HG03025 (cell line): ENCODE data around the gene ANAPC15.
"Not testable (repeated sequence)": the region's sequence is repeated elsewhere in the genome, so short reads cannot be mapped to it uniquely, and the experiment has no call there.

Experiments used
- ATAC-seq: cut with Tn5 transposase; IDR thresholded peaks from one replicate; pipeline ENCODE4 v1.9.1; 2021; ENCODE audit warnings: mild to moderate bottlenecking, moderate library complexity; ENCODE audit not compliant: unreplicated experiment, low FRiP score

Gene ANAPC15

GRCh38 chr11:72112143-72112977, at the start of gene ANAPC15:
Gene ANAPC15, minus strand, starts transcription at chr11:72112695. Its CDS starts 1,419 bp downstream, at chr11:72111276.
- ATAC-seq = peak; percentile 82

DNA sequence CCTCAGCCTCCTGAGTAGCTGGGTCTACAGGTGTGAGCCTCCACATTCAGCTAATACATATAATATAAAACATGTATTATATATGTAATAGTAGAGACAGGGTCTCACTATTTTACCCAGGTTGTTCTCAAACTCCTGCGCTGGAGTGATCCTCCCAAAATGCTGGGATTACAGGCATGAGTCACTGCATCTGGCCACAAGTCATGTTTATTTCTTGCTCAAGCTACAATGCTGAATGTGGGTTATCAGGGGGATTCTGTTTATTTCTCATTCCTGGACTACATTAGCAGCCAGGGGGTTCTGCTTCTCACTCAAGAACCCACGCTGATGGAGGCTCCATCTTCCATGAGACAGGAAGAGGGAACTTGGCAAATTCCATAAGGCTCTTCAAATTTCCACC, 47.8 kb upstream of the ANAPC15 start:
- no peak for ATAC-seq

DNA sequence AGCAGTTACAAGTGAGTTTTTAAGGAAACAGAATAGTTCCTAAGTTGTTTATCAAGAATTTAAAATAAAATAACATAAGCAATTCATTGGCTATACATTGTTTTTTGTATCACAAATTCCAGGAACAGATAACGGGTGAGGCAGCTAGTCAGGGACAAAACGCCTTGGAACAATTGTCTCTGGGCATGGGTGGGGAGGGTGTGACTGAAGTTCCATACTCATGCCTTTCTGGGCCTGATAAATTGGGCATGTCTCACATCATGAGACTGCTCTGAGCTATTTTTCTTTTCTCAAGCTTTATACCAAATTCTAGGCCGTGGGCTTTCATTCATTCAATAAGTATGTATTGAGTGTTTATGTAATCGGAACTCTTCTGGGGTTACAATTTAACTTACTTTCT, 44.6 kb upstream of the ANAPC15 start:
- ATAC-seq = no peak

DNA sequence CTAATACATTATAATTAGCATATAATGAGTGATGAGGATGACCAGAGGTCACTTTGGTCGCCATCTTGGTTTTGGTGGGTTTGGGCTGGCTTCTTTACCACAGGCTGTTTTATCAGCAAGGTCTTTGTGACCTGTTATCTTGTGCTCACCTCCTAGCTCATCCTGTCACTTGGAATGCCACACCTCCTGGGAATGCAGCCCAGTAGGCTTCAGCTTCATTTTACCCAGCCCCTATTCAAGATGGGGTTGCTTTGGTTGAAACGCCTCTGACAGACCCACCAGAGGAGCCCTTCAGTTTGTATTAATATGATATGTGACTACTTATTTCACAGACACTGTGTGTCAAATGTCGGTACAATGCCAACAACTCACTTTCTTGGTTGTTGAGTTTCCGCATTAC, 43.3 kb upstream of the ANAPC15 start:
- ATAC-seq = no peak

DNA sequence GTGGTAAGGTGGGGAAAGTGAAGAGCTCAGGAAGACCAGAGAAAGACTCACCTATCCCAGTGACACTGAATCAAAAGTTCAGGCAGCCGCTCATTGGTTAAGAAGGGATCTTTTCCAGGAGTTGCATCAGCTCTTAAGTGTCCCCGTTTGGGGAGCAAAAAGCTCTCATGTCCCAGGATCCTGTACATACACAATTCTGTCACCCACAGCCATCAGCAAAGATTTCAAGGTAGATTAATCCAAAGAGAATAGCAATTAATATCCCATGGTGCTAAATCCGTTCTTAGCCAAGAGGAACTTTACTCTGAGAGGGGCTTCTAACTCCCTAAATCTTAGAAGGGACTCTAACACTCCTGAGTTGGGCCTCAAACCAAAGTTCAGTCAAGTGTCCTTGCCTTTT, 42.3 kb upstream of the ANAPC15 start:
- no peak for ATAC-seq

- not testable (repeated sequence) for ATAC-seq
These were observed 41.4 kb upstream of the ANAPC15 start for GRCh38 chr11:72153874-72154273.

- no peak for ATAC-seq
These were observed 38.4 kb upstream of the ANAPC15 start for GRCh38 chr11:72150882-72151281.

GRCh38 chr11:72146625-72147024, 34.1 kb upstream of the ANAPC15 start:
- no peak for ATAC-seq

GRCh38 chr11:72144807-72145565, 32.5 kb upstream of the ANAPC15 start:
- no peak for ATAC-seq

GRCh38 chr11:72142543-72142942, 30.0 kb upstream of the ANAPC15 start:
- ATAC-seq = not testable (repeated sequence)

GRCh38 chr11:72142086-72142485, 29.6 kb upstream of the ANAPC15 start:
- not testable (repeated sequence) for ATAC-seq

GRCh38 chr11:72141066-72141465, 28.6 kb upstream of the ANAPC15 start:
- no peak for ATAC-seq

DNA sequence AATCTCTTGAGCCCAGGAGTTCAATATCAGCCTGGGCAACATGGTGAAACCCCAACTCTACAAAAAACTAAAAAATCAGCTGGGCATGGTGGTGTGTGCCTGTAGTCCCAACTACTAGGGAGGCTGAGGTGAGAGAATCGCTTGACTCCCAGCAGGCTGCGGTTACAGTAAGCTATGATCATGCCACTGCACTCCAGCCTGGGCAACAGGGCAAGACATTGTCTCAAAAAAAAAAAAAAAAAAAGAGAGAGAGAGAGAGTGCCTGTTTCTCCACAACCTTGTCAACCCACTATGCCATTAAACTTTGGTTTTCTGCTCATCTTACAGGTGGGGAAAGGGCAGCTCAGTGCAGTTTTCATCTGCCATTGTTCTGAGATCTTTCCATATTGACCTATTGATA, 28.2 kb upstream of the ANAPC15 start:
- ATAC-seq = no peak

DNA sequence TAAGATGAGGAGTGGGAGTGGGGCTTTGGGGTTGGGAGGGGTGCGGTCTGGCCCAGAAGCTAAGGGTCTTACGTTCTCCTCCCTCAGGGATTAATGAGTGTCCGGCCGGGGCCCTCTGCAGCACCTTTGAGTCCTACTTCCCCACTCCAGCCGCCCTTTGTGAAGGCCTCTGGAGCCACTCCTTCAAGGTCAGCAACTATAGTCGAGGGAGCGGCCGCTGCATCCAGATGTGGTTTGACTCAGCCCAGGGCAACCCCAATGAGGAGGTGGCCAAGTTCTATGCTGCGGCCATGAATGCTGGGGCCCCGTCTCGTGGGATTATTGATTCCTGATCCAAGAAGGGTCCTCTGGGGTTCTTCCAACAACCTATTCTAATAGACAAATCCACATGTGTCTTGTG, 27.0 kb upstream of the ANAPC15 start:
- no peak for ATAC-seq

DNA sequence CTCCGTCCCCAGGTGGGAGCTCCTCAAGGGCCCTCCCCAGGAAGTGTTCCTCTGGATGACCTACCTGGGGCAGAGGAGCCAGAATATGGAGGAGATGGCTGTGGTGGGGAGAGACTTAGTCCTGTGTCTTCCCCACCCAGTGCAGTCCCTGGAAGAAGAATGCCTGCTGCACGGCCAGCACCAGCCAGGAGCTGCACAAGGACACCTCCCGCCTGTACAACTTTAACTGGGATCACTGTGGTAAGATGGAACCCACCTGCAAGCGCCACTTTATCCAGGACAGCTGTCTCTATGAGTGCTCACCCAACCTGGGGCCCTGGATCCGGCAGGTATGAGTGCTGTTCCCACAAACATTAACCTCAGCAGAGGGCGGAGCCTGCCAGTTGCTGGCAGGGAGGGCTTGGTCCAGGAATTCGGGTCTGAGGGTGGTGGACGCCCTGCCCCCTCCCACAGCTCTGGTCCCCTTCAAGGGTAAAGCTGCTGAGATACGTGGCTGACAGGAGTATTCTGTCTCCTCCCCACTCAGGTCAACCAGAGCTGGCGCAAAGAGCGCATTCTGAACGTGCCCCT, 26.4 kb upstream of the ANAPC15 start:
- ATAC-seq = no peak

DNA sequence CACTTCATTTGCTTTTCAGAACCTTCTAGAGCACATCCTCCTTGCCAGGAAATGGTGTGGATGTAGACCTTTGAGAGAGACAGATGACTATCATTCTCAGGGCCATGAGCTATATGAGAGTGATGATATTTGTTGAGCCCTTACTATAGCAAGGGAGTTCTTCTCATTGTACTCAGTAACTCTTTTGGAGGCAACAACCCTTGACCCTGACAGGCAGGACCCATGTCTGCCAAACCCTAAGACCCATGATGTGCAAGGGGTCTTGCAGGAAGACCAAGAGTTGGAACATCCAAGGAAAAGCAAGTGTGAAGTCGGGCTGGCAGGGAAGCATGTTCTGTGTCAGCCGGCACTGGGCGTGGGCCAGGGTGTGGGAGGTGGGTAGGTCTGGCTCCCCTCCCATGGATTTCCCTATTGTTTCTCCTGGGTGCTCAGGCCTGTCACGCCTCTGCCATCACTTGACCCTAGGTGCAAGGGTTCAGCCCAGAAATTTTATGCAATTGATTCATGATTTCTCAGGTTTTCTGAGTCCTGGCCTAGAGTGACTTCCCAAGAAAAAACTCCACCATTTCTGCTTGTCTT, 24.3 kb upstream of the ANAPC15 start:
- ATAC-seq = no peak

DNA sequence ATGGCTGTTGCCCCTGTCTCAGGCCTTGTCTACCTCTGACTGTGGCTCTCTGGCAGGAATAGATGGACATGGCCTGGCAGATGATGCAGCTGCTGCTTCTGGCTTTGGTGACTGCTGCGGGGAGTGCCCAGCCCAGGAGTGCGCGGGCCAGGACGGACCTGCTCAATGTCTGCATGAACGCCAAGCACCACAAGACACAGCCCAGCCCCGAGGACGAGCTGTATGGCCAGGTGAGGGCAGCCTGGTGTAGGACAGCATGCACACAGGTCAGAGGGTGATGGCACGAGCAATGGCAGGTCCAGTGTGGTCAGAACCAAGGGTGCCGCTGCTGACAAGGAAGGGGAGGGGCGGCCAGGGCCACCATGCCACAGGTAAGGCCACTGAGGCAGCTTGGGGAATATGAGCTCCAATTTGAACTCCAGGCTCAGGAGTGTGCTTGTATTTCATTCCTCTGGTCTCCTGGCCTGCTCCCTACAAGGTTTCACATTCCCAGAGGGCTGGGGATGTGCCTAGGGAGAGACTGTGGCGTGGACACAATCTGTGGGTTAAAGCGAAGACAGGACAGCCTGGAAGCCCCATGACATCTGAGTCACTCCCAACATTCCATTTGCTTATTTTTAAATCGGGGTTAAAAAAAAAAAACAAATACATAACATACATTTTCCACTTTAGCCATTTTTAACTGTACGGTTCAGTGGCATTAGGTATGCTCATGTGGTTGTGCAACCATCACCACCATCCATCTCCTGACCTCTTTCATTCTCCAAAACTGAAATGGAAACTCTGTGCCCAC, 23.6 kb upstream of the ANAPC15 start:
- no peak for ATAC-seq

- ATAC-seq = not testable (repeated sequence)
These were observed 23.0 kb upstream of the ANAPC15 start, which contains the start of gene FOLR3 for GRCh38 chr11:72135473-72135872. Gene FOLR3, plus strand, starts transcription at chr11:72135725. Its CDS starts 228 bp downstream, at chr11:72135953.

- ATAC-seq = no peak
These were observed 20.2 kb upstream of the ANAPC15 start for GRCh38 chr11:72132646-72133045.

GRCh38 chr11:72129381-72129780, 16.9 kb upstream of the ANAPC15 start:
- no peak for ATAC-seq
